ENCODE measurements around the gene CHD2.
"Not testable (repeated sequence)": the region's sequence is repeated elsewhere in the genome, so short reads cannot be mapped to it uniquely, and the experiment has no call there.

Gene CHD2

GRCh38 chr15:92899948-92900730, at the start of gene CHD2:
TSS of gene CHD2 (plus strand) at chr15:92900324. CDS start at chr15:92901238, 914 bp downstream.
- DNase-seq = peak; percentile 68 to 74

- no peak for DNase-seq
Measured at GRCh38 chr15:92853222-92853621, 46.9 kb upstream of the CHD2 start.

DNA sequence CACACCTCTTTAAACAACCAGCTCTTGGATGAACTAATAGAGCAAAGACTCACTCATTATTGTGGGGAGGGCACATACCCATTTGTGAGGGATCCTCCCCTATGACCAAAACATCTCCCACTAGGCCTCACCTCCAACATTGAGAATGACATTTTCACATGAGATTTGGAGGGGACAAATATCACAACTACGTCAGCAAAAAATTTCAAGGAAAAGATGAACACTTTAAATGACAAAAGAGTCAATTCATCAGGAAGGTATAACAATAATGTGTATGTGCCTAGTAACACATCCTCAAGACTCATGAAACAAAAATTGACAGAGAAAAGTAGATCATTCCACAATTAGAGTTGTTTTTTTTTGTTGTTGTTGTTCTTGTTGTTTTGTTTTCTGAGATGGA, 38.4 kb upstream of the CHD2 start:
- no peak for DNase-seq

DNA sequence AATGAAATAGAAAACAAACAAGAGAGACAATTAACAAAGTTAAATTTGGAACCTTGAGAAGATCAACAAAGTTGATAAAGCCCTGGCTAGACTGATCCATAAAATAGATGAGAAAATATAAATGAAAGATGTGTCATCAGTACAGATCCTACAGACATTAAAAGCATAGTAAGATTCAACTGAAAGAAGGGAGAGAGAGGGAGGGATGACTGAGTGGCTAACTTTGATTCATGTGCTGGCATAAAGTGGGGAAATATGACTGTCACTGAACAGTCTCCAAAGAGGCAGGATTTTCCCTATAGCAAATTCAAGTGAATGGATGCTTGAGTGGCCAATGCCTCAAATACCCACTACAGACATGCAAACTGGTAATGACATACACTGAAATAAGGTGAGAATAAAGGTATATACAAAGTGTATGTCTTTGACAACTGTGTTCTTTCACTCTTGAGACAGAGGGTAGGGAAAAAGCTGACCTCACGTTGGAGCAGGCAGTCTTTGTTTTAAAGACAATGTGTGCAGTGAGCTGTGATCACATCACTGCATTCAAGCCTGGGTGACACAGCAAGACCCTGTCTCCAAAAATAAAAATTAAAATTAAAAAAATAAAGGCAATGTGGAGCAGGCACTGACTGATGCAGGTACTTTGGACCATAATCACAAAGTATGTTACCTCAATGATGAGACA, 35.9 kb upstream of the CHD2 start:
- DNase-seq = no peak

- no peak for DNase-seq
Measured at GRCh38 chr15:92869263-92869940, 30.7 kb upstream of the CHD2 start.

GRCh38 chr15:92870010-92870591, 30.0 kb upstream of the CHD2 start:
- no peak for DNase-seq

DNA sequence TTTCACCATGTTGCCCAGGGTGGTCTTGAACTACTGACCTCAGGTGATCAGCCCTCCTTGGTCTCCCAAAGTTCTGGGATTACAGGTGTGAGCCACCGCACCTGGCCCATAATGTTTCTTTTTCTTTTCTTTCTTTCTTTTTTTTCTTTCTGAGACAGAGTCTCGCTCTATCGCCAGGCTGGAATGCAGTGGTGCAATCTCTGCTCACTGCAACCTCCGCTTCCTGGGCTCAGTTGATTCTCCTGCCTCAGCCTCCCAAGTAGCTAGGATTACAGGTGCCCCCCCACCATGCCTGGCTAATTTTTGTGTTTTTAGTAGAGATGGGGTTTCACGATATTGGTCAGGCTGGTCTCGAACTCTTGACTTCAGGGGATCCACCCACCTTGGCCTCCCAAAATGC, 27.2 kb upstream of the CHD2 start:
- DNase-seq = not testable (repeated sequence)

DNA sequence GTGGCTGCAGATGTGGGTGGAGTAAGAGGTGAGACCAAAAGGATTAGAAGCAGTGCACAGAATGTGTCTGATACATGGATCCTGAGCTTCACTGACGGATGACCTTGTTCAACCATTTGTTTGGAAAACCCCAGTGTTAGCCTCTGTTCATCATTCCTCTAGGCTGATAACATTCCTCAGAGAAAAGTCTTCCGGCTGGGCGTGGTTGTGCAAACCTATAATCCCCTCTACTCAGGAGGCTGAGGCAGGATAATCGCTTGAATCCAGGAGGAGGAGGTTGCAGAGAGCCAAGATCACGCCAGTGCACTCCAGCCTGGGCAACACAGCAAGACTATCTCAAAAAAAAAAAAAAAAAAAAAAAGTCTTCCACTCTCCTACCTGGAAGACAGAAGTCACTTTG, 23.1 kb upstream of the CHD2 start:
- DNase-seq = no peak

DNA sequence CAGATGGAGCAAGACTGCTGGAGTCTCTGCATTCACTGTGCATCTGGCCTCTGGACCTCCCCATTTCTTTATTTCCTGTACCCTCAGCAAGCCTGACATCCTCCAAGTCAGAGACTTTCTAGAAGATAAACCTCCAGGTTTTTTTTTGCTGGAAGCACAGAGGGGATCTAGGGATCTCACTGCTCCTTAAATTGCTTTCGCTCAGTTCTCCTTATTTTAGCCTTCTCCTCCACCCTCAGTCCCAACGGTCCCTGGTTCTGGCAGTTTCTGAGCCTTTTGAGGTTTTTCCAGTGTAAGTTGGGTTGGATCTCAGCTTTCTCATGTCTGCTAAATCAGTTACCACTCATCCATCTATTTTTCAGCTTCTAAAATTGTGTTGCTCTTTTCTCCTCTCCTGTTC, 22.7 kb upstream of the CHD2 start:
- DNase-seq = no peak

DNA sequence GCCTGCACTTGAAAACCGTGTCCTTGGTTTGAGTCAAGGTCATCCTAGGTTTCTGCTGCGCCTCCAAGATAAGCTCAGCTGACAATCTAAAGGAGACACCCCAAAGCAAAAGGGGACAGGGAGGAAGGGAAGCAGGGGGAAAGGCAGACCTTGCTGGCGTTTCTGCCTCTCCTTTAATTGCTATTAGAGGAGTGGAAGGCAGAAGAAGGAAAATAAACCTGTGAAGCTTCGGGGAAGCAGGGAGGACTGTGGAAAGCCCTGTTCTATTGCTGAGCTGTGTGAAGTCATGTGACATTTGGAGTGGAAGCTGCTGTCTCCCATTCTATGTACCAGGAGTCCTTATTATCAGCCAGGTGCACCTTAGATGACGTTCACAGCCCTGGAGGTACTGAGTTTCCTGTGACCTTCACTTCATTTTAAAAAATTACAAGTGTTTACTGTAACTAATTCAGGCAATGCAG, 21.5 kb upstream of the CHD2 start:
- no peak for DNase-seq

GRCh38 chr15:92879949-92880725, 20.0 kb upstream of the CHD2 start:
- DNase-seq = no peak

DNA sequence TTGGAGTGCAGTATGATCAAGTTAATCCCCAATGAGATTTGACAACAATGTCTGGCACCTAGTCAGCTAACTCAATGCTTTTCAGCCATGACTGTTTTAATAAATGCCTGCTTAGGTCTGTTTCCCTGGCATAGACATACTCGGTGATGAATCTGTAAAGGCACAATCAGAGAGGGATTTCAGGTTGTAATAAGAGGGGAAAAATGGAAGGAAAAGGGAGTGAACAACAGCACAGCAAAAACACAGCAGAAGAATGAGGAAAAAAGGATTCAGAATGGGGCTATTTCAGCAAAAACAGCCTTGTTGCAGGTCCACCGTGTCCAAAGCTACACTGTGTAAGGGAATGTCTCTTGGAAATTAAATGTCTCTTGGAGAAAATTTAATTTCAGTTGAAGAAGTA, 19.3 kb upstream of the CHD2 start:
- DNase-seq = no peak

DNA sequence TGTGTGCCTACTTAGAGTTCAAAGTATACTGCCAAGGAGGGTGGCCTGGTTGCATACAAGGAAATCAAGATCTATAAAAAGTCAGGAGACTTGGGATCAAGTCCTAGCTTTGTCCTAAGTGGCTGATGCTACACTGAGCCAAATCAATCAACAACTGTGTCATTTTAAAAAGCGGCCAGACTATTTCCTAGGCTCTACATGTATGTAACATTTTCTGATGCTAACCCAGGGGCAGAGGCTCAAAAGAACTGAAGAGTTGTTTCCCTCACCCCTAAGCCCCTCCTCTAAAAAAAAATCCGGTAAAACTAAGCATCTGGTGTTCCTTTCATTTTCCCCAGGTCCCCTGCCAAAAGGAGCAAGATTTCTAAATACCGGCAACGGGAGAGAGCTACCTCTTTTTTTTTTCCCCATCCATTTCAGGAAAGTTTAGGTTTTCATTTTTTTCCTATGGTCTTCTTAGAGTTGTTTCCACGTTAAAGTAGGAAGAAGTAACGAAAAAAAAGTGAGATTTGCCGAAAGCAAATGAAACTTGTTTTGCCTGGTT, 18.8 kb upstream of the CHD2 start:
- no peak for DNase-seq

GRCh38 chr15:92881802-92882696, 18.1 kb upstream of the CHD2 start:
- DNase-seq = peak; percentile 97 to 98

DNA sequence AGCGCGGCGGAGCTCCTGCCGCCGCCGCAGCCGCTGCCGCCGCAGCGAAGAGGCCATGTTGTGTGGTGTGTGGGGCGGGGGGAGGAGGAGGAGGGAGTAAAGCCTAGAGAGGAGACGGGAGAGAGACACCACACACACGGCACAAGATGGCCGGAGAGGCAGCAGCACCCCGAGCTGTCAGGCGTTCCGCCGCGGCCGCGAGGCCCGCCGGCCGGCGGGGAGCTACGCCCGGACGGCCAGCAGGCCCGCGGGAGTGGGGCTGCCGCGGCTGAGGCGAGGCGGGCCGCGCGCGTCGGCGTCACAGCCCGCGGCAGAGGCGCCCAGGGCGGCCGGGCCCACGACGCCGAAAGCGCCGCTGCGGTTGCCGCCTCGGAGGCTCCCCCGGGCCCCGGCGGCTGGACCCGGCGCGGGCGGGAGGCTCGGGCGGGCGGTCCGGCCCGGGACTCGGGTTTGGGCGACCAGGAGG, 17.4 kb upstream of the CHD2 start:
- DNase-seq = no peak

- DNase-seq = no peak
Measured at GRCh38 chr15:92883163-92883875, 16.8 kb upstream of the CHD2 start.

DNA sequence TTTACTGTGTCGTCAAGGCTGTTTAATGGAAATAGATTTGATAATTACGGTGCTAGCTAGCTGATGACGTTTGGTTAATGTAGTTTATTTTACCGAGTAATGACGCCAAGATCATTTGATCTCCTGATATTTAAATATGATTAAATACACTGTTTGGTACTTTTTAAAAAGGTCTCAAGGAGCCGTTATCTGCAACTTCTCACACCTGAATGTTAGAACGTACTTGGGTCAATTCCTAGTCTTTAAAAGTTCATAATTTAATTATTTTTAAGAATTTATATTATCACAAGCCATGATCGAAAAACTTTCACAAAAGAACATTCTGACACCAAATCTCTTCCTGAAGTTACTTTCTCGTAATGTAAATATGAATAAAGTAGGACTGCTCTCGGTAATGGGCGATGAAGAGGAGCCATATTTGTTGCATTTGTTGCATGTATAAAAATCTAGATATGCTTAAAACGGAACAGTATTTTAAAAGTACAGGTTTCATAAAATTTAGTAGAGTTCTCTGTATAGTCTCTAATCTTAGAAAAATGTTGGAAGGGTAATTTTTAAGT, 16.2 kb upstream of the CHD2 start:
- no peak for DNase-seq

GRCh38 chr15:92884436-92885223, 15.5 kb upstream of the CHD2 start:
- peak in 1 of 2 experiments; percentile 43 for DNase-seq

Measured in AML-193 (cell line).